Uterus (tissue), 4 donors: ENCODE measurements around the gene ADIPOR2. TPM values are rescaled to one million over a fixed set of nuclear protein-coding genes. Genes with fewer than 3 reads are reported as not detected.

Source experiments
- DNase-seq, 2 donors: peaks; one replicate each; pipeline ENCODE4 v3.0.0-alpha.2; 2019 to 2020
- H3K27ac ChIP-seq, 2 donors: fragments of 200-600 bp; sonication (generic); 1 replicate in 1 of 2; 2 replicates in 1 of 2; pipeline ENCODE4 v1.5.1; 2016 to 2018
- H3K27me3 ChIP-seq, 2 donors: fragments of 200-600 bp; sonication (generic); one replicate each; pipeline ENCODE4 v1.5.1; 2018 to 2019; ENCODE audit warnings: control low read depth in 1 of 2
- H3K36me3 ChIP-seq, 2 donors: fragments of 200-600 bp; sonication (generic); one replicate each; pipeline ENCODE4 v1.5.1; 2019; ENCODE audit warnings: control low read depth in 1 of 2
- H3K4me1 ChIP-seq, 2 donors: fragments of 200-600 bp; sonication (generic); one replicate each; pipeline ENCODE4 v1.5.1; 2018 to 2019; ENCODE audit warnings: control low read depth in 1 of 2
- H3K4me3 ChIP-seq, 2 donors: fragments of 200-600 bp; sonication (generic); 1 replicate in 1 of 2; 2 replicates in 1 of 2; pipeline ENCODE4 v1.5.1; 2018 to 2019; ENCODE audit warnings: mild to moderate bottlenecking in 1 of 2
- H3K9me3 ChIP-seq, 2 donors: fragments of 200-600 bp; sonication (generic); one replicate each; pipeline ENCODE4 v1.5.1; 2019; ENCODE audit warnings: control low read depth in 1 of 2
- POLR2A ChIP-seq, 2 donors: fragments of 450-650 bp; IDR thresholded peaks; one replicate each; pipeline ENCODE4 v1.6.1; 2016; ENCODE audit warnings: antibody characterized with exemption in 2 of 2, mild to moderate bottlenecking in 1 of 2, moderate library complexity in 1 of 2
- intact Hi-C: fragments of 100-400 bp; cut with DNase I; formaldehyde crosslinking; loops from one replicate; pipeline ENCODE4 v1.15.1; 2023; ENCODE audit warnings: low total_unique reads
- total RNA-seq, 4 donors: library from RNA; depleted of rRNA in 3 of 4; stranded (reverse); fragments of >200 nt in 3 of 4; gene quantifications; one replicate each; pipeline versions ENCODE4 v1.1.0 to v1.2.4, GENCODE V29; 2014 to 2023
- TF ChIP-seq, protein P1 (sequence below), 4 experiments: fragments of 200-600 bp in 2 of 4; fragments of 450-650 bp in 2 of 4; sonication (generic) in 2 of 4; IDR thresholded peaks; one replicate each; pipeline ENCODE4 v1.5.1; 2016 to 2019; ENCODE audit warnings: antibody characterized with exemption in 4 of 4, mild to moderate bottlenecking in 2 of 4, moderate library complexity in 1 of 4
- donor health status: DM: yes; HTN: yes; CAD: no.

ADIPOR2 gene
- total RNA-seq, 4 donors from 2014 or later = 30.3 to 71.2 (median 42.3) TPM

DNA sequence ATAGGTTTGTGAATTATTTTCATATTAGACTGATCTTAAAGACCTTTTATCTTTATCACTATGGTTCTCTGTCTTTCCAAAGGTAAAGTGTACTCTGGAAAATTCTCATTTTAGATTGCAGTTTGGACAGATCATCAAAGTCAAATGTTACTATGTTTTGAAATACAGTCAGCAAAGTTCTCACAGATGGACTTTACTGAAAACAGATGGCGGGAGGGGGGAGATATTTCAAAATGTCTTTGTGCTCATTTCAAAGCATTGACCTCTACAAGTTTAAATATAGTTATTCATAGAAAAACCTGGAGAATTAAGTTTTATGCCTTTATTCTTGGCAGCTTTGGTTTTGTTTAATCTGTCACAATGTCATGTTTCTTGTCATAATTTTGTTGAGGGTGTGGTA is 77.7 kb downstream of the ADIPOR2 start:
- TF ChIP-seq, protein P1, sequence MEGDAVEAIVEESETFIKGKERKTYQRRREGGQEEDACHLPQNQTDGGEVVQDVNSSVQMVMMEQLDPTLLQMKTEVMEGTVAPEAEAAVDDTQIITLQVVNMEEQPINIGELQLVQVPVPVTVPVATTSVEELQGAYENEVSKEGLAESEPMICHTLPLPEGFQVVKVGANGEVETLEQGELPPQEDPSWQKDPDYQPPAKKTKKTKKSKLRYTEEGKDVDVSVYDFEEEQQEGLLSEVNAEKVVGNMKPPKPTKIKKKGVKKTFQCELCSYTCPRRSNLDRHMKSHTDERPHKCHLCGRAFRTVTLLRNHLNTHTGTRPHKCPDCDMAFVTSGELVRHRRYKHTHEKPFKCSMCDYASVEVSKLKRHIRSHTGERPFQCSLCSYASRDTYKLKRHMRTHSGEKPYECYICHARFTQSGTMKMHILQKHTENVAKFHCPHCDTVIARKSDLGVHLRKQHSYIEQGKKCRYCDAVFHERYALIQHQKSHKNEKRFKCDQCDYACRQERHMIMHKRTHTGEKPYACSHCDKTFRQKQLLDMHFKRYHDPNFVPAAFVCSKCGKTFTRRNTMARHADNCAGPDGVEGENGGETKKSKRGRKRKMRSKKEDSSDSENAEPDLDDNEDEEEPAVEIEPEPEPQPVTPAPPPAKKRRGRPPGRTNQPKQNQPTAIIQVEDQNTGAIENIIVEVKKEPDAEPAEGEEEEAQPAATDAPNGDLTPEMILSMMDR (IDR thresholded peaks at IDR 0.05) = no peak
- no peak for TF ChIP-seq POLR2A (IDR thresholded peaks at IDR 0.05)
- intact Hi-C loops = no loop called here
- H3K27ac ChIP-seq = no peak overlapping the region

DNA sequence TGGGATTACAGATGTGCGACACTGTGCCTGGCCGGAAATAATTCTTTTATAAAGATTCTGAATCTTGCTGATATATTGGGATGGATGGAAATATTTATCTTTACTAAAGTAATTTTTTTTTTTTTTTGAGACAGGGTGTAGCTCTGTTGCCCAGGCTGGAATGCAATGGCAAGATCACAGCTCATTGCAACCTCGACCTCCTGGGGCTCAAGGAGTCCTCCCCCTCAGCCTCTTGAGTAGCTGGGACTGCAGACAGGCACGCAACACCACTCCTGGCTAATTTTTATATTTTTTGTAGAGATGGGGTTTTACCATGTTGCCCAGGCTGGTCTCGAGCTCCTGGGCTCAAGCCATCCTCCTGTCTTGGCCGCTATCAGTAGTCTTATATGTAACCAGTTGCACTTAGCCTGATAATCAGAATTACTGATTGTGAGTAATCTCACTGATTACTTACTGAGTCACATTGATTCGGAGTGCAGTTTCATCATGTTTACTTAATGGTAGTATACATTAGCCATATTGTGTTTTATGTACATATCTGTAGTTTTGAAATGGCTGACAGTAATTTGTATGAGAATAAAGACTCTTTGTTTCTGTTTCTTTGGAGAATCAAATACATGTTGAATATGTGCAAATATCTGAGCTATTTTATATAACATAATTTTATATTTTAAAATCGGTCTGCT is 79.1 kb downstream of the ADIPOR2 start:
- no peaks in the 10 kb centered on the region for H3K9me3 ChIP-seq
- H3K4me1 ChIP-seq = no peaks in the 10 kb centered on the region
- no peaks in the 10 kb centered on the region for H3K27me3 ChIP-seq
- H3K36me3 ChIP-seq = no peaks in the 10 kb centered on the region
- no peak for DNase-seq
- no peak for TF ChIP-seq POLR2A (IDR thresholded peaks at IDR 0.05)
- TF ChIP-seq, protein P1 (IDR thresholded peaks at IDR 0.05) = no peak
- intact Hi-C loops = no loop called here
- no peak overlapping the region for H3K27ac ChIP-seq
- no peak overlapping the region for H3K4me3 ChIP-seq

More for the DNA sequence above, 77.7 kb downstream of the ADIPOR2 start:
- Histone ChIP-seq H3K9me3 (no peaks in the 10 kb centered on the region), H3K4me1 (no peaks in the 10 kb centered on the region), H3K27me3 (no peaks in the 10 kb centered on the region), H3K36me3 (no peaks in the 10 kb centered on the region), H3K4me3 (no peak overlapping the region)
- no peak for DNase-seq

DNA sequence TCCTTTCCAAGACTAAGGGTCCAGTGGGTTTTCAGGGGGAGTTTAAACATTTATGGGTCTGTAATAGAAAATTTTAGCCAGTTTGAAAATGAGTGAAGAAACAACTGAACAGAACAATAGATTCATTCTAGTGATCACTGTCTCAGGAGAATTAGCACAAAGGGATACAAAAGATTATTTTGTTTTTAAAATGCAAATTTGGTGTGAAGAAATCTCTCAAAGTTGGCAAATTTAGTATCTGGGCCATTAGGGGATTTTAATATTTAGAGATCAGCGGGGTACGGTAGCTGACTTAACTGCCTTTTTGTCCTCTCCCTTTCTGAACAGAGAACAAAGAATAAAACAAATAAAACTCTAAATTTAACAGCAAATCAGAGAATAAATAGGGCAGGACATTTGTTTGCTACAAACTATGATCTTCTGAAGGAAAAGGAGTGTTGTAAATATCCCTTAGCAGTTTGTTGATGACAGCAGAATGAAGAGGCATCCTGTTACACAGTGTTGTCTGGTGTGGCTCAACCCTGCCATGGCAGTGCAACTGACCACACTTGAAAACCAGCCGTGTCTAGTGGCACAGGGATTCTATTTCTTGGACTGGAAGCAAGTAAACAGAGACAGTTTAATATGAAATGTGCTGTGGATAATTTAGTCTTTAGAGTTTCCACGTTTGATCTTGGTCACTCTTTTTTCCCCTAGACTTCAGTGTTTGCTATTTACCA is 83.2 kb downstream of the ADIPOR2 start:
- intact Hi-C loops = no loop called here
- Histone ChIP-seq H3K4me1 (no peaks in the 10 kb centered on the region), H3K4me3 (no peak overlapping the region), H3K36me3 (no peaks in the 10 kb centered on the region), H3K27me3 (no peaks in the 10 kb centered on the region), H3K9me3 (no peaks in the 10 kb centered on the region), H3K27ac (no peak overlapping the region)
- no peak for TF ChIP-seq POLR2A (IDR thresholded peaks at IDR 0.05)
- TF ChIP-seq, protein P1 (IDR thresholded peaks at IDR 0.05) = no peak
- no peak for DNase-seq

DNA sequence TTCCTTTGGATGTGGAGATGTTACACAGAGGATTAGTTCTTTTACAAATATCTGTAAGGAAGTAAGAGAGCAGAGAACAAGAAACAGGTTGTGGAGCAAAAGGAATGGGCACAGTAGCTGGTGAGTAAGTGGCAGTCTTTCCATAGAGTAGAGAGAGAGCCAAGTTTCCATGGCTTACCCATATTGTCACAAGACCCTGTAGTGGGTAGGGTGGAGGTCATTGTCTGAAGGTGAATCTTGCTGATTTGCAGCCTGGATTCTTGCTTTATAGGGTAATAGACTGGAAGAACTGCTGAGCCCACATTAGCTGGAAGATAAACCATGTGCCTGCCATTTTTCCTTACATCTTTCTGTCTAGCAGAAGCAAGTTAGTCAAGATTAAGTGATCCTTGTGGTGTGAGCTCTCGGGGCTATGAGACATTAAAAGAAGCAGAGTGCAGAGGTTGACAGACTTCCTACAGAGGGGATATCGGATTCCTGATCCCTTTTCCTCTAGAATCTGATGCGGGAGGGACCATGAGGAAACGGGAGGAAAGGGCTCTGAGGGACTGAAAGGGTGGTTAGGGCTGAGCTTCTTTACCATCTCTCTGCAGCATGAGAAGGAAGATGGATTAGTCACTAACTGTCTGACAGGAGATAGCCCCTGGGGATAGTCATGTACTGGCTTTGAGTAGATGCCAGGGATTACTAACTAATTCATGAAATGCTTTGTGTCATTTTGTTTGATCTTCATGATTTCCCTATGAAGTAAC is 85.5 kb downstream of the ADIPOR2 start:
- Histone ChIP-seq H3K9me3 (no peaks in the 10 kb centered on the region), H3K36me3 (no peaks in the 10 kb centered on the region), H3K4me1 (no peaks in the 10 kb centered on the region), H3K27ac (no peak overlapping the region), H3K27me3 (no peaks in the 10 kb centered on the region), H3K4me3 (no peak overlapping the region)
- intact Hi-C loops = no loop called here
- no peak for TF ChIP-seq POLR2A (IDR thresholded peaks at IDR 0.05)
- TF ChIP-seq, protein P1 (IDR thresholded peaks at IDR 0.05) = no peak
- DNase-seq = no peak

DNA sequence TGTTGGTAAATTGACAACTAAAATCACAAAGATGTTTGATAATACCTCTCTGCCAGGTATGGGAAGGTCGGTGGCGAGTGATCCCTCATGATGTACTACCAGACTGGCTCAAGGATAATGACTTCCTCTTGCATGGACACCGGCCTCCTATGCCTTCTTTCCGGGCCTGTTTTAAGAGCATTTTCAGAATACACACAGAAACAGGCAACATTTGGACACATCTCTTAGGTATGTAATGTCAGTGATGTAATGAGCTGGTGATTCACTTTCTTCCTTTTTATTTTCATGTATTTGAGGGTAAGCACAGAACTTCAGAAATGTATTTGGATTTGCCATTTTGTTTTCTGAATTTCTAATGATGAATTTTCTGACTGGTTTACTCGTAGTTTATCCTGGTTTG is 86.9 kb downstream of the ADIPOR2 start:
- no peak for DNase-seq
- TF ChIP-seq POLR2A (IDR thresholded peaks at IDR 0.05) = no peak
- TF ChIP-seq, protein P1 (IDR thresholded peaks at IDR 0.05) = no peak
- no peaks in the 10 kb centered on the region for H3K36me3 ChIP-seq
- H3K4me3 ChIP-seq = no peak overlapping the region
- no peaks in the 10 kb centered on the region for H3K4me1 ChIP-seq
- H3K9me3 ChIP-seq = no peaks in the 10 kb centered on the region
- intact Hi-C loops = no loop called here
- H3K27me3 ChIP-seq = no peaks in the 10 kb centered on the region
- no peak overlapping the region for H3K27ac ChIP-seq
